HepG2 (cell line): ENCODE data around the gene NPC2. TPM values are rescaled to one million over a fixed set of nuclear protein-coding genes. Genes with fewer than 3 reads are reported as not detected.

Source experiments
- AFF4 ChIP-seq: sonication (generic); formaldehyde crosslinking; IDR thresholded peaks from 2 replicates; pipeline ENCODE4 v1.4.0; 2020; ENCODE audit warnings: missing genetic modification reagents
- CHCHD3 ChIP-seq: sonication (generic); formaldehyde crosslinking; IDR thresholded peaks from 2 replicates; pipeline ENCODE4 v1.8.0; 2022; ENCODE audit warnings: mild to moderate bottlenecking, missing genetic modification reagents, moderate library complexity
- EHMT2 ChIP-seq: fragments of 200-600 bp; sonication (generic); IDR thresholded peaks from 2 replicates; pipeline ENCODE4 v1.7.0; 2017; ENCODE audit warnings: antibody characterized with exemption, low read depth, low read length, borderline replicate concordance
- FLYWCH1 ChIP-seq: sonication (generic); formaldehyde crosslinking; IDR thresholded peaks from 2 replicates; pipeline ENCODE4 v1.8.1; 2023; ENCODE audit warnings: mild to moderate bottlenecking, missing genetic modification reagents
- KDM2A ChIP-seq: sonication (generic); formaldehyde crosslinking; IDR thresholded peaks from 2 replicates; pipeline ENCODE4 v1.4.0; 2020; ENCODE audit warnings: low read depth, missing genetic modification reagents, borderline replicate concordance
- PITX1 ChIP-seq: sonication (generic); formaldehyde crosslinking; IDR thresholded peaks from 2 replicates; pipeline ENCODE4 v1.5.1; 2020; ENCODE audit warnings: mild to moderate bottlenecking, missing genetic modification reagents
- POLR2G ChIP-seq: fragments of 200-400 bp; formaldehyde crosslinking; IDR thresholded peaks from 2 replicates; pipeline ENCODE4 v1.6.1; 2018; ENCODE audit warnings: mild to moderate bottlenecking, low read depth, low read length, moderate library complexity
- SOX13 ChIP-seq, 3 experiments: fragments of 450-650 bp in 1 of 3; sonication (generic) in 1 of 3; formaldehyde crosslinking in 1 of 3; IDR thresholded peaks in 2 of 3; conservative IDR thresholded peaks in 1 of 3; 2 replicates each; pipeline versions ENCODE4 v1.5.0 to v1.6.1; 2016 to 2020; ENCODE audit warnings: antibody characterized with exemption in 1 of 3, mild to moderate bottlenecking in 1 of 3, missing compliant biosample characterization in 1 of 3, missing genetic modification reagents in 1 of 3, moderate library complexity in 1 of 3
- STAG1 ChIP-seq: sonication (generic); formaldehyde crosslinking; IDR thresholded peaks from 2 replicates; pipeline ENCODE4 v1.4.0; 2020; ENCODE audit warnings: missing genetic modification reagents
- TBX3 ChIP-seq: fragments of 450-650 bp; IDR thresholded peaks from 2 replicates; pipeline ENCODE4 v1.6.1; 2017; ENCODE audit warnings: antibody characterized with exemption, mild to moderate bottlenecking, inconsistent platforms, borderline replicate concordance
- TCF7 ChIP-seq: sonication (generic); IDR thresholded peaks from 2 replicates; pipeline ENCODE4 v1.6.1; 2016; ENCODE audit warnings: antibody characterized with exemption, low read depth
- ZBTB1 ChIP-seq: sonication (generic); formaldehyde crosslinking; IDR thresholded peaks from 2 replicates; pipeline ENCODE4 v1.4.0; 2020; ENCODE audit warnings: missing genetic modification reagents, borderline replicate concordance
- ZBTB20 ChIP-seq: sonication (generic); formaldehyde crosslinking; IDR thresholded peaks from 2 replicates; pipeline ENCODE4 v1.8.1; 2023; ENCODE audit warnings: missing genetic modification reagents, low read depth, mild to moderate bottlenecking, borderline replicate concordance
- ZBTB33 ChIP-seq: sonication (generic); formaldehyde crosslinking; IDR thresholded peaks from 2 replicates; pipeline ENCODE4 v1.4.0; 2020; ENCODE audit warnings: missing genetic modification reagents
- ZFP82 ChIP-seq: sonication (generic); formaldehyde crosslinking; IDR thresholded peaks from 2 replicates; pipeline ENCODE4 v1.5.1; 2020; ENCODE audit warnings: mild to moderate bottlenecking, missing genetic modification reagents, borderline replicate concordance
- ZFYVE20 ChIP-seq: sonication (generic); formaldehyde crosslinking; IDR thresholded peaks from 2 replicates; pipeline ENCODE4 v1.8.0; 2023; ENCODE audit warnings: low read depth, mild to moderate bottlenecking, moderate library complexity, missing genetic modification reagents, borderline replicate concordance
- ZKSCAN5 ChIP-seq: sonication (generic); formaldehyde crosslinking; IDR thresholded peaks from 2 replicates; pipeline ENCODE4 v1.5.1; 2020; ENCODE audit warnings: mild to moderate bottlenecking, missing genetic modification reagents
- ZMYM2 ChIP-seq: sonication (generic); formaldehyde crosslinking; IDR thresholded peaks from 2 replicates; pipeline ENCODE4 v1.8.0; 2022; ENCODE audit warnings: mild to moderate bottlenecking, missing genetic modification reagents
- ZNF253 ChIP-seq: sonication (generic); formaldehyde crosslinking; IDR thresholded peaks from 2 replicates; pipeline ENCODE4 v1.8.0; 2022; ENCODE audit warnings: mild to moderate bottlenecking, missing genetic modification reagents, borderline replicate concordance
- ZNF335 ChIP-seq: sonication (generic); formaldehyde crosslinking; IDR thresholded peaks from 2 replicates; pipeline ENCODE4 v1.4.0; 2020; ENCODE audit warnings: missing genetic modification reagents
- ZNF362 ChIP-seq: sonication (generic); formaldehyde crosslinking; IDR thresholded peaks from 2 replicates; pipeline ENCODE4 v1.4.0; 2020; ENCODE audit warnings: missing genetic modification reagents, mild to moderate bottlenecking, borderline replicate concordance
- ZNF557 ChIP-seq: sonication (generic); formaldehyde crosslinking; IDR thresholded peaks from 2 replicates; pipeline ENCODE4 v1.4.0; 2020; ENCODE audit warnings: missing genetic modification reagents
- ZNF749 ChIP-seq: sonication (generic); formaldehyde crosslinking; IDR thresholded peaks from 2 replicates; pipeline ENCODE4 v1.8.0; 2022; ENCODE audit warnings: mild to moderate bottlenecking, missing genetic modification reagents, moderate library complexity, borderline replicate concordance
- ZNF777 ChIP-seq: sonication (generic); formaldehyde crosslinking; IDR thresholded peaks from 2 replicates; pipeline ENCODE4 v1.4.0; 2020; ENCODE audit warnings: missing genetic modification reagents
- polyA plus RNA-seq, 8 experiments: library from polyadenylated mRNA; depleted of rRNA in 3 of 8; stranded (reverse) in 7 of 8; unstranded in 1 of 8; fragments of >200 nt; fragmentation: Illumina TruSeq in 4 of 8; extraction: Trizol in 4 of 8; gene quantifications; 2 replicates each; pipeline versions ENCODE4 v1.2.1 to v1.2.3, GENCODE V29; 2011 to 2016; ENCODE audit warnings: low read depth in 4 of 8, missing spikeins in 1 of 8, mixed read lengths in 1 of 8; ENCODE audit not compliant: insufficient read depth in 1 of 8
- total RNA-seq, 5 experiments: library from RNA; depleted of rRNA; stranded (reverse); fragments of >200 nt; fragmentation: Illumina TruSeq; extraction: Trizol; gene quantifications; 2 replicates each; pipeline ENCODE4 v1.2.3, GENCODE V29; 2016; ENCODE audit warnings: low read depth in 1 of 5

Gene NPC2
- total and polyA plus RNA-seq, 2 of the 13 experiments (the other 11 are each of a cell fraction or from before 2014, with no cell fraction given), result 132 to 164 TPM

- TF ChIP-seq ZFP82 (CRISPR knock-in tag) (no peak), ZNF362 (CRISPR knock-in tag) (no peak), TCF7 (no peak), CHCHD3 (CRISPR knock-in tag) (no peak), STAG1 (no peak), TBX3 (no peak), ZFYVE20 (CRISPR knock-in tag) (no peak), ZKSCAN5 (no peak), KDM2A (CRISPR knock-in tag) (peak; percentile 61; the same call in 1 of the 2 replicates), EHMT2 (no peak), ZNF335 (no peak), SOX13 (IDR thresholded peaks at IDR 0.05) (no peak), SOX13 (CRISPR knock-in tag; conservative IDR thresholded peaks at IDR 0.05 in 1 of 2, IDR thresholded peaks at IDR 0.05 in 1 of 2) (0 out of 4 replicates have a peak, but pooled peaks of 1 of the 2 experiments have one; percentile 28), FLYWCH1 (CRISPR knock-in tag) (no peak), POLR2G (peak; percentile 74), ZNF557 (CRISPR knock-in tag) (no peak), ZMYM2 (CRISPR knock-in tag) (no peak), ZNF749 (no peak), ZNF777 (CRISPR knock-in tag) (no peak), PITX1 (CRISPR knock-in tag) (no peak), ZNF253 (CRISPR knock-in tag) (no peak), AFF4 (CRISPR knock-in tag) (no peak), ZBTB20 (CRISPR knock-in tag) (no peak), ZBTB33 (no peak), ZBTB1 (CRISPR knock-in tag) (no peak)
Measured at GRCh38 chr14:74492776-74493342, at the start of gene NPC2 (continued).
